RWPE1 (cell line): ENCODE results near the gene UGCG.

Experiments used
- CTCF ChIA-PET: fragments of 350-600 bp; sonication (Branson Sonifier 250); formaldehyde crosslinking; extraction: SDS; loops from one replicate; lab custom pipeline; 2021; lab: Yijun Ruan, JAX
- POLR2A ChIA-PET: fragments of 400-600 bp; formaldehyde crosslinking; extraction: SDS; loops from one replicate; lab custom pipeline; 2020; ENCODE audit warnings: antibody characterized with exemption; ENCODE audit not compliant: low non-redundant PET; lab: Yijun Ruan, JAX
- DNase-seq: peaks from one replicate; pipeline ENCODE4 v3.0.0; 2012; ENCODE audit warnings: low spot score
- H3K27ac ChIP-seq: fragments of 450-650 bp; 2 replicates; pipeline ENCODE4 v1.5.1; 2017
- TF ChIP-seq, protein P1 (sequence below): fragments of 450-650 bp; conservative IDR thresholded peaks from 2 replicates; pipeline ENCODE4 v1.5.1; 2017; ENCODE audit warnings: low read depth, mild to moderate bottlenecking

The UGCG gene

DNA sequence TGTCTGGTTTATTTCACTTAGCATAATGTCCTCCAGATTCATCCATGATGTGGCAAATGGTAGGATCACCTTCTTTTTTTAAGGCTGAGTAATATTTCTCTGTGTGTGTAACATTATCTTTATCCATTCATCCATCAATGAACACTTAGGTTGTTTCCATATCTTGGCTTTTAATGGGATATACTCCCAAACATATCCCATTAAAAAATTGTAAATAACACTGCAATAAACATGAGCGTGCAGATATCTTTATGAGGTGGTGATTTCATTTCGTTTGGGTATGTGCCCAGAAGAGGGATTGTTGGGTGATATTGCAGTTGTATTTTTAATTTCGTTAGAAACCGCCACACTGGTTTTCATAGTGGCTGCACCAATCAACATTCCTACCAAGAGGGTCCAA lies 36.2 kb upstream of the UGCG start:
- TF ChIP-seq, protein P1, sequence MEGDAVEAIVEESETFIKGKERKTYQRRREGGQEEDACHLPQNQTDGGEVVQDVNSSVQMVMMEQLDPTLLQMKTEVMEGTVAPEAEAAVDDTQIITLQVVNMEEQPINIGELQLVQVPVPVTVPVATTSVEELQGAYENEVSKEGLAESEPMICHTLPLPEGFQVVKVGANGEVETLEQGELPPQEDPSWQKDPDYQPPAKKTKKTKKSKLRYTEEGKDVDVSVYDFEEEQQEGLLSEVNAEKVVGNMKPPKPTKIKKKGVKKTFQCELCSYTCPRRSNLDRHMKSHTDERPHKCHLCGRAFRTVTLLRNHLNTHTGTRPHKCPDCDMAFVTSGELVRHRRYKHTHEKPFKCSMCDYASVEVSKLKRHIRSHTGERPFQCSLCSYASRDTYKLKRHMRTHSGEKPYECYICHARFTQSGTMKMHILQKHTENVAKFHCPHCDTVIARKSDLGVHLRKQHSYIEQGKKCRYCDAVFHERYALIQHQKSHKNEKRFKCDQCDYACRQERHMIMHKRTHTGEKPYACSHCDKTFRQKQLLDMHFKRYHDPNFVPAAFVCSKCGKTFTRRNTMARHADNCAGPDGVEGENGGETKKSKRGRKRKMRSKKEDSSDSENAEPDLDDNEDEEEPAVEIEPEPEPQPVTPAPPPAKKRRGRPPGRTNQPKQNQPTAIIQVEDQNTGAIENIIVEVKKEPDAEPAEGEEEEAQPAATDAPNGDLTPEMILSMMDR = no peak
- POLR2A ChIA-PET = no interaction called here
- H3K27ac ChIP-seq = no peak overlapping the region
- no peak for DNase-seq
- CTCF ChIA-PET = no interaction called here

DNA sequence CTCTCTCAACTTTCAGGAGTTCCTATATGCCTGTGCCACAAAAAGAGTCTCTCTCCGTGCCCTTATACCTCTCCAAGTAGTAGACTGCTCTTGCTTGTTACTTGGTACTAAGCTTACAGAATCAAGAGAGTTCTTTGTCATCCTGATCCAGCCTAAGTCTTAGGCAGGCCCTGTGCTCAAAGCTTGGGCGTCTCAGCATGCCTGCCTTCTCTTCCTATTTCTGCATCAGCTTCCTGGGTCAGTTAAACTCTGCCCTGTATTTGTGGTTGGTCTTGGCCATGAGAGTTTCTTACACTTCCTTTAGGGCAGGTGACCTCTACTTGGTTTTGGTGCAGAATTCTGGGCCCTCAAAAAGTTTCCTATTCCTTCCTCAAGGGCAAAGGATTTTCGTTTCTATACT lies 33.0 kb upstream of the UGCG start:
- no peak for DNase-seq
- CTCF ChIA-PET = no interaction called here
- TF ChIP-seq, protein P1 = no peak
- POLR2A ChIA-PET = no interaction called here
- H3K27ac ChIP-seq = no peak overlapping the region

DNA sequence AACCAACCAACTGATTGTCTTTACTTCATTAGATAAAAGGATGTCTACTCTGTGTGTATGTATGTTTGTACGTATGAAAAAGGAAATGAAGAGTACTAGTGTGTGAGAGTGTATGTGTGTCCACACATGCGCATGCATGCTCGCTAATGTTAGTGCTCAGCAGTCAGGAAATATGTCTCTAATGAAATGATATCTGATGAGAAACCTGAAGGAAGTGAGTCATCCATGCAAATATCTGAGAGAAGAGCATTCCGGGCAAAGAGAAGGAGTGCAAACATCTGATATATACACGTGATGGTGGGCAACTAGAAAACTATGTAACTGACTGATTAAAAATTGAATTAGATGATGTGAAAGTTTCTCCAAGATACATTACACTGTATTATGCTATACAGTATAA lies 29.6 kb upstream of the UGCG start:
- ChIA-PET POLR2A (no interaction called here), CTCF (no interaction called here)
- peak; percentile 88 for DNase-seq
- no peak overlapping the region for H3K27ac ChIP-seq
- TF ChIP-seq, protein P1 = no peak

DNA sequence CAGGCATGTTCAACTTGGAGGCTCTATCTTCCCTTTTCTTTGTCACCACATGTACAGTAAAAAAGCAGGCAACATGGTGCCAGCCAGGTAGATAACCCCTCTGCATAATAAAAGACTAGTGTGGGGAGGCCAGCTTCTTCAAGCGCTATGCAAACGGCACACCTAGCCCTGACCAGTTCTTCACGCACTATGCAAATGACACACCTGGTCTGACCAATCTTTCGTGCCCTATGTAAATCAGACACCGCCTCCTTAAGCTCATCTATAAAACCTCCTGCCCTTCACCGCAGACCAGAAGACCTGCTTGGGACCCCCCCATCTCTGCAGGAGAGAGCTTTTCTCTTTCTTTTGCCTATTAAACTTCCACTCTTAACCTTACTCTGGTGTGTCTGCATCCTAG lies 28.1 kb upstream of the UGCG start:
- CTCF ChIA-PET = no interaction called here
- no peak for DNase-seq
- POLR2A ChIA-PET = no interaction called here

DNA sequence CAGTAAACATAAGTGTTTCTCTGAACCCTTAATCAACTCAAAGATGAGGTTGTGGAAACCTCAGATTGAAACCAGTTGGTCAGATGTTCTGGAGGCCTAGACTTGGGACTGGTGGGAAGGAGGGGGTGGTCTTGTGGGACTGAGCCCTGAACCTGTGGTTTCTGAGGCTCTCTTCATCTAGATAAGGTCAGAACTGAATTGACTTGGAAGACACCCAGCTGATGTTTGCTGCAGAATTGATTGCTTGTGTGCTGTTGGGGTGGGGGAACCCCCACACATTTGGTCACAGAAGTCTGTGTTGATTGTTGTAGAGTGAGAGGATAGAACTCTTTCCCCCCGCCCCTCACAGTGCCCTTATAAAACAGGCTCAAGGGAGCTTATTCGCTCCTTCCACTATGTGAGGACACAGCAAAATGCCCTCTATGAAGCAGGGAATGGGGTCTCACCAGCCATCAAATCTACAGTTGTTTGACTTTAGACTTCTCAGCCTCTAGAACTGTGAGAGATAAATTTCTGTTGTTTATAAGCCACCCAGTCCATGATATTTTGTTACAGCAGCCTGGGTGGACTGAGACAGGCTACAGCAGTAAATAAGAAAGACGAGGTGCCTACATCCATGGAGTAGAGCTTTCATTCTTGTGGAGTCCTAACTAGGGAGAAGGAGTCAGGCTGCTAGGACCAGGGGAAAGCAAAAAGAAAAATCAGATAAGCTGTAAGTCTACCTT lies 25.7 kb upstream of the UGCG start:
- CTCF ChIA-PET = no interaction called here
- TF ChIP-seq, protein P1 = no peak
- POLR2A ChIA-PET = no interaction called here
- no peak for DNase-seq
- no peak overlapping the region for H3K27ac ChIP-seq

More for the DNA sequence above, 28.1 kb upstream of the UGCG start:
- TF ChIP-seq, protein P1 = no peak
- H3K27ac ChIP-seq = no peak overlapping the region

DNA sequence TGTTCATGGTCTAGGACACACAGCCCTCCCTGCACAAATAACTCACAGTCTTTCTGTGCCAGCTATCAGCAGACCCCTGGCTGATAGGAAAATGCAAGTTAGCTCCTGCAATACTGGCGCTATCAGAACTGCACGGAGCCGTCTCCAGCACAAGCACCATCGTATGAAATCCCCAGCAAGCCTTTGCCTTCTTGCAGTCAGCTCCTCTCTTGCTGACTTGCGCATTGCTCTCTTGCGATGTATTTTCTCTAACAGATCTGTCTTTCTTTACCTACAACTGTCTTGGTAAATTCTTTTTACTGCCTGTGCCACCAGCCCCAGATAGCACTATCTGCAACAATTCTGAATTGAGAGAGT lies 25.1 kb upstream of the UGCG start:
- TF ChIP-seq, protein P1 = no peak
- ChIA-PET CTCF (no interaction called here), POLR2A (no interaction called here)
- no peak overlapping the region for H3K27ac ChIP-seq
- no peak for DNase-seq
